Natural killer cell (primary cell): ENCODE data around the gene COL4A1. TPM values are rescaled to one million over a fixed set of nuclear protein-coding genes. Genes with fewer than 3 reads are reported as not detected.
"Not testable (repeated sequence)": the region's sequence is repeated elsewhere in the genome, so short reads cannot be mapped to it uniquely, and the experiment has no call there.

ENCODE experiments used
- ATAC-seq, 3 donors: fragments of 150-1000 bp in 2 of 3; fragments of 200-7000 bp in 1 of 3; cut with Tn5 transposase; 1 replicate in 1 of 3; 2 replicates in 2 of 3; pipeline ENCODE4 v1.10.0; 2021; ENCODE audit warnings: mild to moderate bottlenecking in 2 of 3, moderate library complexity in 2 of 3
- DNase-seq, 2 donors: peaks; one replicate each; pipeline versions ENCODE4 v3.0.0 to v3.0.0-alpha.2; 2013 to 2021; ENCODE audit warnings: mixed read lengths in 1 of 2
- H3K27ac ChIP-seq: one replicate; pipeline ENCODE4 v1.5.1; 2013; ENCODE audit warnings: mild to moderate bottlenecking, low read length
- H3K27me3 ChIP-seq: one replicate; pipeline ENCODE4 v1.6.1; 2013; ENCODE audit warnings: low read length; ENCODE audit not compliant: control insufficient read depth, insufficient read depth
- H3K36me3 ChIP-seq: one replicate; pipeline ENCODE4 v1.6.1; 2013; ENCODE audit warnings: low read length; ENCODE audit not compliant: control insufficient read depth, insufficient read depth
- H3K4me1 ChIP-seq: one replicate; pipeline ENCODE4 v1.6.1; 2013; ENCODE audit warnings: low read length; ENCODE audit not compliant: control insufficient read depth, insufficient read depth
- H3K4me3 ChIP-seq: one replicate; pipeline ENCODE4 v1.5.1; 2013; ENCODE audit warnings: low read length
- H3K9me3 ChIP-seq: one replicate; pipeline ENCODE4 v1.6.1; 2013; ENCODE audit warnings: low read length; ENCODE audit not compliant: control insufficient read depth, insufficient read depth
- H3K27ac Mint-ChIP-seq, 2 donors: one replicate each; pipeline ENCODE4 v1.8.0; 2022; ENCODE audit warnings: mild to moderate bottlenecking in 2 of 2, mixed read lengths in 2 of 2, moderate library complexity in 1 of 2
- H3K27me3 Mint-ChIP-seq, 2 donors: one replicate each; pipeline ENCODE4 v1.8.0; 2022; ENCODE audit warnings: low read depth in 2 of 2, mixed read lengths in 2 of 2
- H3K36me3 Mint-ChIP-seq: one replicate; pipeline ENCODE4 v1.8.0; 2022; ENCODE audit warnings: mixed read lengths
- H3K4me1 Mint-ChIP-seq, 2 donors: one replicate each; pipeline ENCODE4 v1.8.0; 2022; ENCODE audit warnings: mixed read lengths in 2 of 2
- H3K4me3 Mint-ChIP-seq: one replicate; pipeline ENCODE4 v1.8.0; 2022; ENCODE audit warnings: mild to moderate bottlenecking, moderate library complexity, mixed read lengths
- H3K9me3 Mint-ChIP-seq, 2 donors: one replicate each; pipeline ENCODE4 v1.8.0; 2022; ENCODE audit warnings: mixed read lengths in 2 of 2
- CTCF ChIP-seq: fragments of 200-600 bp; IDR thresholded peaks from one replicate; pipeline ENCODE4 v1.8.0; 2022; ENCODE audit warnings: antibody characterized with exemption
- WGBS: methylation state at CpG from one replicate; pipeline ENCODE4 v1.1.7; 2013; ENCODE audit warnings: missing lambda C conversion rate; ENCODE audit not compliant: insufficient coverage; 5-methylcytosine and 5-hydroxymethylcytosine counted together
- intact Hi-C: fragments of 100-400 bp; cut with micrococcal nuclease; formaldehyde crosslinking; loops from one replicate; pipeline ENCODE4 v1.14.2; 2022
- total RNA-seq, 4 donors: library from RNA; stranded (reverse); fragments of 120-200 nt in 1 of 4; gene quantifications; one replicate each; pipeline versions ENCODE4 v1.2.3 to v1.2.4, GENCODE V29; 2013 to 2022

COL4A1 gene
- total RNA-seq, 3 donors from 2014 or later (not counting 1 experiment from before 2014, with no cell fraction given): not detected

- no peaks in the 10 kb centered on the region for H3K9me3 Mint-ChIP-seq
- Histone ChIP-seq H3K4me1 (no peaks in the 10 kb centered on the region), H3K4me3 (no peak overlapping the region), H3K27ac (no peak overlapping the region), H3K9me3 (no peaks in the 10 kb centered on the region), H3K27me3 (peaks cover 3% of the 10 kb centered on the region), H3K36me3 (no peaks in the 10 kb centered on the region)
- intact Hi-C loops: no loop called here
- H3K27ac Mint-ChIP-seq: no peak overlapping the region
- no peaks in the 10 kb centered on the region for H3K4me1 Mint-ChIP-seq
- H3K4me3 Mint-ChIP-seq: no peak overlapping the region
- DNase-seq (no peak), ATAC-seq (no peak)
- H3K27me3 Mint-ChIP-seq: peaks cover 12 to 23% of the 10 kb centered on the region in 2 donors
- WGBS: 93% methylated on average over 10 of the region's 10 CpGs
- no peaks in the 10 kb centered on the region for H3K36me3 Mint-ChIP-seq
- TF ChIP-seq CTCF: no peak
These were observed 9.2 kb upstream of the COL4A1 start for GRCh38 chr13:110316196-110316595.

GRCh38 chr13:110314516-110315245 lies 7.7 kb upstream of the COL4A1 start:
- Mint-ChIP-seq H3K36me3 (no peaks in the 10 kb centered on the region), H3K4me3 (no peak overlapping the region), H3K9me3 (no peaks in the 10 kb centered on the region), H3K27me3 (peaks cover 14 to 34% of the 10 kb centered on the region in 2 donors), H3K4me1 (no peaks in the 10 kb centered on the region), H3K27ac (no peak overlapping the region)
- ATAC-seq (no peak), DNase-seq (no peak)
- WGBS: 82% methylated on average over 18 of the region's 18 CpGs
- peaks cover 3% of the 10 kb centered on the region for H3K27me3 ChIP-seq
- TF ChIP-seq CTCF: no peak
- intact Hi-C loops: no loop called here
- no peaks in the 10 kb centered on the region for H3K4me1 ChIP-seq
- no peak overlapping the region for H3K4me3 ChIP-seq
- H3K36me3 ChIP-seq: no peaks in the 10 kb centered on the region
- H3K9me3 ChIP-seq: no peaks in the 10 kb centered on the region
- H3K27ac ChIP-seq: no peak overlapping the region

- WGBS: 70% methylated on average over 10 of the region's 16 CpGs
- H3K27me3 Mint-ChIP-seq: peaks cover 16 to 33% of the 10 kb centered on the region in 2 donors
- H3K9me3 Mint-ChIP-seq, ATAC-seq, H3K4me1 Mint-ChIP-seq, H3K36me3 Mint-ChIP-seq, H3K27me3 ChIP-seq, H3K4me3 Mint-ChIP-seq, DNase-seq, H3K9me3 ChIP-seq, H3K27ac Mint-ChIP-seq, H3K4me1 ChIP-seq, H3K4me3 ChIP-seq, H3K27ac ChIP-seq, H3K36me3 ChIP-seq, intact Hi-C loops: not testable (repeated sequence)
These were observed 6.8 kb upstream of the COL4A1 start for GRCh38 chr13:110313733-110314132.

DNA sequence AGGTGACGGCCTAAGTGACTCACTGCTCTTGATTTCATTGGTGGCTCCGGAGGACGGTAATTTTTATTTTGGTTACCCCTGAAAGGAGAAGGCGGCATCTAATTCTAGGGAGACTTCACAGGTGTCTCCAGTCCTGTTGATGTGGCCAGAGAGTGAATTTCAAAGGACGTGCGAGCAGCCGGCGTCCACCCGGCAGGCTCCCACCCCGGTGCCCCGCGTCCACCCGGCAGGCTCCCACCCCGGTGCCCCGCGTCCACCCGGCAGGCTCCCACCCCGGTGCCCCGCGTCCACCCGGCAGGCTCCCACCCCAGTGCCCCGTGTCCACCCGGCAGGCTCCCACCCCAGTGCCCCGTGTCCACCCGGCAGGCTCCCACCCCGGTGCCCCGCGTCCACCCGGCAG lies 6.3 kb upstream of the COL4A1 start:
- H3K9me3 Mint-ChIP-seq, intact Hi-C loops, ATAC-seq, H3K27me3 ChIP-seq, H3K9me3 ChIP-seq, H3K4me1 ChIP-seq, DNase-seq, H3K27ac Mint-ChIP-seq, H3K36me3 Mint-ChIP-seq, H3K27ac ChIP-seq, H3K4me1 Mint-ChIP-seq, H3K36me3 ChIP-seq, H3K4me3 Mint-ChIP-seq, H3K4me3 ChIP-seq: not testable (repeated sequence)
- 94% methylated on average over 21 of the region's 29 CpGs for WGBS
- H3K27me3 Mint-ChIP-seq: peaks cover 20 to 38% of the 10 kb centered on the region in 2 donors
